ENCODE results near the gene CPNE6. TPM values are rescaled to one million over a fixed set of nuclear protein-coding genes. Genes with fewer than 3 reads are reported as not detected.
A peak's percentile ranks its signal among the peaks of the same experiment; 100 is the strongest.

The CPNE6 gene
- total and polyA plus RNA-seq, 2 of the 13 experiments (the other 11 are each of a cell fraction or from before 2014, with no cell fraction given): not detected

GRCh38 chr14:24095271-24096068, 24.1 kb downstream of the CPNE6 start (continued):
- no peak; the same call in 1 of the 2 replicates for TF ChIP-seq ADNP (CRISPR knock-in tag; IDR thresholded peaks at IDR 0.05)
- 0 out of 2 replicates have a peak, but pooled peaks have one; percentile 35 for TF ChIP-seq DPF2 (CRISPR knock-in tag; IDR thresholded peaks at IDR 0.05; ENCODE audit: borderline replicate concordance, low read depth)
- peak; percentile 94 for TF ChIP-seq SALL2 (CRISPR knock-in tag; IDR thresholded peaks at IDR 0.05)
- peak; percentile 100 for TF ChIP-seq KLF6 (CRISPR knock-in tag; IDR thresholded peaks at IDR 0.05)
- no peak for TF ChIP-seq ZNF468 (CRISPR knock-in tag; IDR thresholded peaks at IDR 0.05)
- peak; percentile 100 for TF ChIP-seq SSRP1 (CRISPR knock-in tag; IDR thresholded peaks at IDR 0.05)
- TF ChIP-seq SCMH1 (CRISPR knock-in tag; IDR thresholded peaks at IDR 0.05; ENCODE audit: borderline replicate concordance): no peak
- peak; percentile 74 for TF ChIP-seq ZKSCAN1 (IDR thresholded peaks at IDR 0.05; ENCODE audit: low read length)
- TF ChIP-seq GPBP1L1 (CRISPR knock-in tag; IDR thresholded peaks at IDR 0.05): no peak
- TF ChIP-seq PRMT3 (CRISPR knock-in tag; IDR thresholded peaks at IDR 0.05; ENCODE audit: borderline replicate concordance, low read depth): no peak
- peak; percentile 93; the same call in 1 of the 2 replicates for TF ChIP-seq ZNF451 (CRISPR knock-in tag; IDR thresholded peaks at IDR 0.05)
- TF ChIP-seq TCF7L2 (IDR thresholded peaks at IDR 0.05; ENCODE audit: low read depth, low read length): no peak
- TF ChIP-seq RXRA (CRISPR knock-in tag; IDR thresholded peaks at IDR 0.05): peak; percentile 99
- TF ChIP-seq RFXANK (CRISPR knock-in tag; IDR thresholded peaks at IDR 0.05): peak; percentile 96
- peak; percentile 94; the same call in 1 of the 2 replicates for TF ChIP-seq SMAD9 (CRISPR knock-in tag; IDR thresholded peaks at IDR 0.05)
- TF ChIP-seq WIZ (CRISPR knock-in tag; IDR thresholded peaks at IDR 0.05): peak; percentile 80
- no peak; the same call in 1 of the 2 replicates for TF ChIP-seq ZSCAN20 (CRISPR knock-in tag; IDR thresholded peaks at IDR 0.05; ENCODE audit: borderline replicate concordance)
- TF ChIP-seq ARHGAP35 (CRISPR knock-in tag; IDR thresholded peaks at IDR 0.05; ENCODE audit: borderline replicate concordance): peak; percentile 55; the same call in 1 of the 2 replicates
- no peak for TF ChIP-seq ATF1 (CRISPR knock-in tag; IDR thresholded peaks at IDR 0.05)
- peak; percentile 95 for TF ChIP-seq XRCC5 (optimal IDR thresholded peaks at IDR 0.05; ENCODE audit: low read length)
- TF ChIP-seq ZKSCAN8 (CRISPR knock-in tag; IDR thresholded peaks at IDR 0.05; ENCODE audit: borderline replicate concordance): peak; percentile 98
- TF ChIP-seq ZNF407 (CRISPR knock-in tag; IDR thresholded peaks at IDR 0.05; ENCODE audit: not compliant biosample characterization): peak; percentile 76

Data from HepG2 (cell line).